GM15510 (cell line): ENCODE measurements around the gene UGT1A10.

Experiments
- POLR2A ChIP-seq: IDR thresholded peaks from 3 replicates; pipeline ENCODE4 v1.6.1; 2011; ENCODE audit warnings: borderline replicate concordance; ENCODE audit not compliant: insufficient read length; ENCODE audit errors: extremely low read depth

Gene UGT1A10

GRCh38 chr2:233680361-233681045 is 44.3 kb downstream of the UGT1A10 start:
- TF ChIP-seq POLR2A, result no peak

GRCh38 chr2:233681521-233682099 is 45.4 kb downstream of the UGT1A10 start, which contains the start of gene UGT1A7:
TSS of gene UGT1A7 (plus strand) at chr2:233681901. CDS start at chr2:233681938, 37 bp downstream.
- no peak for TF ChIP-seq POLR2A

DNA sequence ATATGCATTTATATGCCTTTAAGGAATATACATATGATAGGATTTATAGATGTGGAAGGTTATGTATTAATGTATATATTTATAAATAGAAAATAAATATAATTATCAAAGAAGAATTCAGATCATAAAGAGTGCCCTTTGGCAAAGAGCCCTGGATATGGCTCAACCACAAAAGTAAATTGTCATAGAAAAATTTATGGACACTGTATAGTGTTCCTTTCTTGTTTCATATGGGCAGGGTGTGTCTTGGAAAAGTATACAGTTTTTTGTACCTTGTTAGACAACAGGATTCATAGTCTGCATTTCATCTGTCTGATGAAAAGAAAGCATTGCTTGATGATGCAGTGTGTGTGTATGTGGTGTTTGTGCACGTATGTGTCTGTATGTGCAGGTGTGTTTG is 48.4 kb downstream of the UGT1A10 start:
- TF ChIP-seq POLR2A, result no peak

DNA sequence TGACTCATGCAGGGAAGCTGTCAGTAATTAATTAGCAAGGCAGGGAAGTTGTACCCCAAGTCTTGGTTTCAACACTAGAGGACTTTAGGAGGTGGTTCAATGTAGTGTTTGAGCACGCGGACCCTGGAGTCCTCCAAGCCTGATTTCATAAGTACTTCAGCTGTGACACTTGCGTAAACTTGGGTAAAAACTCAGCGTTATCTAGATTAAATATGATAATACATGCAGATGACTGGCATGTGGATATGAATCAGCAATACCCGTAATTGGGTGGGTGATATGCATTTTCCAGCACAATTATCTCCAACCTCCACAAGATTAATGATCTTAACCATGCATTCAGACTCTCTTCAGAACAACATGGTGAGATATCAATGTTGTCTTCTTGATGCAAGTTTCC is 50.7 kb downstream of the UGT1A10 start:
- no peak for TF ChIP-seq POLR2A

DNA sequence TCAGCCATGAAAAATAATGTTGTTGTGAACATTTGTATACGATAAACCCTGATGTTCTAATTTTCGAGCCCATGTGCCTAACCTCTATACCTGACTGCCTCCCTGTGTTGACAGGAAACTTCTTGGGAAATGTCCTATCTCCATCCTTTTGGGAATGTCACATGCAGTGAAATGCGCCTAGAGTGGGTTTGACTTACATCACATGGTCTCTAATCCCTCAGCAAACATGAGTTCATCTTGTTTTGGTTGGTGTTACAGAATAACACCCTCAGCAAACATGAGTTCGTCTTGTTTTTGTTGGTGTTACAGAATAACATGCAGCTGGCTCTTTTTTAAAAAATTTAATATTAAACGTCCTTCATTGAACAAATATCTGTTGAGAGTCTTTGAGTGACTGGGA is 52.1 kb downstream of the UGT1A10 start:
- TF ChIP-seq POLR2A, result no peak

DNA sequence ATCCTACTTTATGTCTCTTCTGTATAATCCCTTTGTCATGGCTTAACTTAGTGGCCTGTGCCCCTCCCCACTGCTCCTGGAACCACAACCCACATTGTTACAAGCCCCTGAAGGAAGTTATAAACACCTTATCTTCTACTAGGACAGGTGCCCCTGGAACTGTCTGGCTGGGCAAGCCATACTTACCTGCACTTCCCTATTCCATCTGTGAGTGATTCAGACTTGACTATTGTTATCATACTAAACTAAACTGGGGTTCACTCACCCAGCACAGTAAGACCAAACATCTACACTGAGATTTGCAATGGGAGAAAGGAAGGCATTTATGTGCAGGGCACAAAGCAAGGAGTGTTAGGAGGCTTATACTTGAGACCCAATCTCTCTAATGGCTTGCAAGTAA is 52.8 kb downstream of the UGT1A10 start:
- no peak for TF ChIP-seq POLR2A

DNA sequence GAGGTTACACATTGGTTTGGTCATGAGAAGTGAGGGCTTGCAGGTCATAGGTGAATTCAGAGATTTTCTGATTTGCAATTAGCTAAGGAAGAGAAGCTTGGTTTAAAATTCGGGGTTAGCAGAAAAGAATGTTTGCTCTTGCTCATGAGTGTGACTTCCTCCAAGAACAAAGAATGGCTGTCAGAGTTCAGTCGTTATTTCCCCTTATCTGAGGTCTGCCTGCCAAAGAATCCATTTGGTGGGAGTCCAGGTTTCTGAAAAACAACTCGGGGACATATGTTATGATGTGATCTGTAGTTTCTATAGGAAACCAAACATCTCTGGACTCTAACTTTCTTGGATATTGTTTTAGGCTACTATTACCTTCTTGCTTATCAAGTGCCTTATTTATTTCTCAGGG is 53.3 kb downstream of the UGT1A10 start:
- TF ChIP-seq POLR2A, result no peak

DNA sequence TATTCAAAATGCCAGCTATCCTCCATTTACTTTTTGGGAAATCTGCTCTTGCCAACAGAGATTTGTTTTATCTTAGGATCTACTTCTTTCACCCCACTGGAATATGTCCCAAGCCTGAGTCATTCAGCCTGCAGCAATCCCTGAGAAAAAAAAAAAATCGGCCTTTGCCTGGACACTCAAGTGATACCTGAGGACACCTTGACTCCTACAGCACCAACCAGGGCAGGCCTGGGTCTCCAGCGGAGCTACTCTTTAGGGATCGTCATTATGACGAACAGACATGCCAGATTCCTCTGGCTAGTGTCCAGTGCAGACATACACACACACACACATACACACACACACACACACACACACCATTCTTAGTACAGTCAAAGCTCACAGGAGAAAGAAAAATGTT is 54.2 kb downstream of the UGT1A10 start:
- TF ChIP-seq POLR2A, result no peak

GRCh38 chr2:233691443-233692433 is 55.5 kb downstream of the UGT1A10 start:
- no peak for TF ChIP-seq POLR2A

DNA sequence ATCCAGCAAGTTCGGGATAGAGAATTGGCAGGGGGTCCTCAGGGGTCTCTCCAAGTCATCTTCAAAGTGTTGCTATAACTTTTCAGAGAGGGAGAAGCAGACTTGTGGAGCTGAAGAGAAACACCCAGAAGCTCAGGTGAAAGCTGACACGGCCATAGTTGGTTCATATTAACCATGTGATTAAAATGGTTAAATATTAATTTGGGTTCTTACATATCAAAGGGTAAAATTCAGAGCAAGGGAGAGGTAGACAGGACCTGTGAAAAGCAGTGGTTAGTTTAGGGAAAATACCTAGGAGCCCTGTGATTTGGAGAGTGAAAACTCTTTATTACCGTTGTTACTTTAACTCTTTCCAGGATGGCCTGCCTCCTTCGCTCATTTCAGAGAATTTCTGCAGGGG is 56.4 kb downstream of the UGT1A10 start, which contains the start of gene UGT1A6:
Gene UGT1A6 (plus strand): TSS at position 243 of the 400 bp plus-strand sequence. CDS start 115 bp downstream, at position 358.
- no peak for TF ChIP-seq POLR2A

- no peak for TF ChIP-seq POLR2A
Measured at GRCh38 chr2:233693963-233694362, 57.7 kb downstream of the UGT1A10 start.

- TF ChIP-seq POLR2A, result no peak
Measured at GRCh38 chr2:233698740-233699139, 62.5 kb downstream of the UGT1A10 start.

- no peak for TF ChIP-seq POLR2A
Measured at GRCh38 chr2:233699424-233700027, 63.3 kb downstream of the UGT1A10 start.

DNA sequence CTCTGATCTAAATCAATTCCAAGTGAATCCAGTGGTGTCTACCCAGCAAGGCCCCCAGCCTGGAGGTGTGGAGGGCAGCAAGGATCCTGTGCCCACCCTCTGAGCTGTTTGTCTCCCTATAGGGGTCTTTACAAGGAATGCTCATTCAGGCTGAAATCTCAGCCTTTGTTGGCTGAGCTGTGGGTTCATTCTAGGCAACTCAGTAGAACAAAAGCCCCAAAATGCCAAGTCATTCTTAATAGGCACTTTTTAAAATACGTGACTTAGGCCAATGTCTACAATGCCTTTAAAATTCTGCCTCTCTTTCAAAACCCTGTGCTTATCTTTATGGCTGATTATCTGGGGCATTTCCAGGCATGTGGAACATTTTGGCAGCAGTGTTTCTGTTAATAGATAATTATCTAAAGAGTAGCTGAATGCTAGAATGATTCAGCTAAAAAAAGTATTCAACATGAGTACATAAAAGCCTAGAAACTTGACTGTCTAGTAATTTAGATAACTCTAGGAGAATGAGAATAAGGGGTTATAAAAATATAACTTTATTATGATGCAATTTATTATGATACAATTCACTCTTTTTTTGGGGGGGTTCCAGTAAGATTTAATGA is 63.9 kb downstream of the UGT1A10 start:
- TF ChIP-seq POLR2A, result no peak

DNA sequence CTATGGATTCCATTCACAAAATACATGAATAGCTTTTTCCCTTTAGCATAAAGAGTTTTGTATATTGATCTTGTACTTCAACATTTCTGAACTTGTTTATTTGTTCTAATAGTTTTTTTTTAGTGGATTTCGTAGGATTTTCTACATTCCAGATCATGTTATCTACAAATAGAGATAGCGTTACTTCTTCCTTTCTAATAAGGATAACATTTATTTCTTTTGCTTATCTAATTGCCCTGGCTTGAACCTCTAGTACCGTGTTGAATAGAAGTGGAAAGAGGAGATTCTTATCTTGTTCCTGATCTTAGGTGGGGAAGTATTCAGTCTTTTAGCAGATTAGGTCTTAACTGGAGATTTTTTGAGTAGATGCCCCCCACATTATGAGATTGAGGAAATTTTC is 66.0 kb downstream of the UGT1A10 start:
- no peak for TF ChIP-seq POLR2A

DNA sequence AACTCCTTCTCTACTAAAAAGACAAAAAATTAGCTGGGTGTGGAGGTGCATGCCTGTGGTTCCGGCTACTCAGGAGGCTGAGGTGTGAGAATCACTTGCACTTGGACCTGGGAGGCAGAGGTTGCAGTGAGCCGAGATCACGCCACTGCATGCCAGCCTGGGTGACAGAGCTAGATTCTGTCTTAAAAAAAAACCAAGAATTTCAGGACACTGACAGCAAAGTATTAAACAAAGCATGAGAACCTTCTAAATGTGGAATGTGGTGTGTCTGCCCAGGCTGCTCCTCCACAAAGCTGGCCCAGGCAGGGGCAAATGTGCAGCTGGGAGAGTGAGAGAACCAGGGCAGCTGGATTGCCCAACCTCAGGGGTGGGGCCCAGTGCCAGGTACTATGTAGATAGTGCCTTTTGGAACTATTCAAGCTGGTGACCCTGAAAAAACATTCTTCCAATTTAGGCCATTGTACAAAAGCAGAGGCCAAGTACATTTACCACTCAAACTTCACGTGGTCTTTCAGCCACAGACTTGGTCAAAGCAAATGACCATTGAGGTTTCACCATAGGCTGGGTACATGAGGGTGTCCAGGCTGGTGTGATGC is 69.8 kb downstream of the UGT1A10 start:
- no peak for TF ChIP-seq POLR2A
